ENCODE results near the gene SCYGR3. TPM values are rescaled to one million over a fixed set of nuclear protein-coding genes. Genes with fewer than 3 reads are reported as not detected.

SCYGR3 gene
- total RNA-seq, 1 experiment from 2014 or later = not detected

DNA sequence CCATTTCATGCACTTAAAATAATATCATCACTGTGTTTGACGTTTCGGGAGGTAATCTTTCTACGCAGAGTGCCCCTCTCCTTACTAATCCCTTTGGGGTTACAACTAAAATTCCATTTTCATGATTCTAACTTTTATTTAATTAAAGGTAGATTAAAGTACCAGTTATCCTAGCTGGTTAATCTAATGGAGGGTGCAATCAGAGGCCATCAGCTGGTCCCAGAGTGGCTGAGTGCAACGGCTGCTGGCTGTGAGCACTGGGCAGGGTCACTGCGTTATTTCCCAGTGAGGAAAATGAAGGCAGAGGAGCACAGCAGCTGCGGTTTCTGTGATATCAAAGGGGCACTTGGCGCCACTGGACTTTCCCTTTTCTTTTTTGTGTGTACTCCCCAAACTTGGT is 14.8 kb upstream of the SCYGR3 start:
- no peak overlapping the region for H3T11ph ChIP-seq (ENCODE audit: low read length)

More for the DNA sequence above, 14.8 kb upstream of the SCYGR3 start:
- H3K9me3 ChIP-seq (ENCODE audit: control insufficient read depth, low read depth, low read length) = no peaks in the 10 kb centered on the region
- no peak for DNase-seq
- no peaks in the 10 kb centered on the region; the same call in 1 of the 2 replicates for H3K27me3 Mint-ChIP-seq (ENCODE audit: low read depth)
- no peak overlapping the region for H4K91ac ChIP-seq (ENCODE audit: insufficient read length, low read depth, low read length)
- no peak overlapping the region for H3K9ac ChIP-seq (ENCODE audit: extremely low read depth, insufficient read length, low read length)
- H2BK120ac ChIP-seq (ENCODE audit: low read depth, low read length, poor library complexity, severe bottlenecking) = no peak overlapping the region
- no peak overlapping the region for H3K4ac ChIP-seq (ENCODE audit: low read depth, low read length)
- H3K79me2 ChIP-seq (ENCODE audit: insufficient read depth, low read length) = no peaks in the 10 kb centered on the region
- no peak overlapping the region for H3K14ac ChIP-seq (ENCODE audit: insufficient read depth, low read length)
- H2BK20ac ChIP-seq (ENCODE audit: low read depth, low read length, poor library complexity, severe bottlenecking) = no peak overlapping the region
- no peak overlapping the region for H3K4me2 ChIP-seq (ENCODE audit: insufficient read depth, insufficient read length, low read length)
- H3K27ac Mint-ChIP-seq = no peak overlapping the region; a peak in 1 of 7 replicates
- TF ChIP-seq, protein P1, sequence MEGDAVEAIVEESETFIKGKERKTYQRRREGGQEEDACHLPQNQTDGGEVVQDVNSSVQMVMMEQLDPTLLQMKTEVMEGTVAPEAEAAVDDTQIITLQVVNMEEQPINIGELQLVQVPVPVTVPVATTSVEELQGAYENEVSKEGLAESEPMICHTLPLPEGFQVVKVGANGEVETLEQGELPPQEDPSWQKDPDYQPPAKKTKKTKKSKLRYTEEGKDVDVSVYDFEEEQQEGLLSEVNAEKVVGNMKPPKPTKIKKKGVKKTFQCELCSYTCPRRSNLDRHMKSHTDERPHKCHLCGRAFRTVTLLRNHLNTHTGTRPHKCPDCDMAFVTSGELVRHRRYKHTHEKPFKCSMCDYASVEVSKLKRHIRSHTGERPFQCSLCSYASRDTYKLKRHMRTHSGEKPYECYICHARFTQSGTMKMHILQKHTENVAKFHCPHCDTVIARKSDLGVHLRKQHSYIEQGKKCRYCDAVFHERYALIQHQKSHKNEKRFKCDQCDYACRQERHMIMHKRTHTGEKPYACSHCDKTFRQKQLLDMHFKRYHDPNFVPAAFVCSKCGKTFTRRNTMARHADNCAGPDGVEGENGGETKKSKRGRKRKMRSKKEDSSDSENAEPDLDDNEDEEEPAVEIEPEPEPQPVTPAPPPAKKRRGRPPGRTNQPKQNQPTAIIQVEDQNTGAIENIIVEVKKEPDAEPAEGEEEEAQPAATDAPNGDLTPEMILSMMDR (conservative IDR thresholded peaks at IDR 0.05) = no peak
- no peak overlapping the region for H4K8ac ChIP-seq (replicated peaks; ENCODE audit: insufficient read length, low read depth, low read length)
- H3K27me3 ChIP-seq (ENCODE audit: insufficient read depth, low read length) = no peaks in the 10 kb centered on the region
- no peaks in the 10 kb centered on the region for H4K20me1 ChIP-seq (ENCODE audit: control insufficient read depth, insufficient read depth, insufficient read length)
- no peaks in the 10 kb centered on the region for H3K36me3 Mint-ChIP-seq (ENCODE audit: insufficient read depth in 1 of 3, low read depth in 3 of 3)
- H3K56ac ChIP-seq (ENCODE audit: insufficient read length, low read depth, low read length) = no peak overlapping the region
- H2AFZ ChIP-seq (ENCODE audit: low read length) = no peak overlapping the region
- no peaks in the 10 kb centered on the region; the same call in 1 of the 2 replicates for H3K4me1 ChIP-seq (ENCODE audit: insufficient read depth, low read length)
- no peak overlapping the region for H3K18ac ChIP-seq (ENCODE audit: insufficient read length, low read depth, low read length)
- no peaks in the 10 kb centered on the region for H3K23me2 ChIP-seq (ENCODE audit: insufficient read length, low read depth, low read length, poor library complexity, severe bottlenecking)
- H2BK12ac ChIP-seq (ENCODE audit: insufficient read length, low read depth, low read length) = no peak overlapping the region
- H3K4me3 Mint-ChIP-seq = no peak overlapping the region
- H3K9me3 Mint-ChIP-seq = no peaks in the 10 kb centered on the region
- no peak overlapping the region for H3K27ac ChIP-seq (ENCODE audit: insufficient read length, low read depth, low read length)
- H3K4me1 Mint-ChIP-seq = no peaks in the 10 kb centered on the region
- no peak overlapping the region for H2AK5ac ChIP-seq (ENCODE audit: insufficient read length, low read length)
- no peaks in the 10 kb centered on the region for H3K79me1 ChIP-seq (ENCODE audit: insufficient read depth, low read depth, low read length, poor library complexity, severe bottlenecking)
- no peak overlapping the region for H2BK15ac ChIP-seq (ENCODE audit: low read depth, low read length)
- no peak overlapping the region for H3K23ac ChIP-seq (ENCODE audit: insufficient read length, low read depth, low read length)
- no CpG with 5 or more reads among the region's 7 CpGs for WGBS (ENCODE audit: extremely low coverage, insufficient read length, low lambda C conversion rate)
- H2BK5ac ChIP-seq (ENCODE audit: insufficient read length, low read length) = no peak overlapping the region
- H4K5ac ChIP-seq (ENCODE audit: insufficient read length, low read depth, low read length) = no peak overlapping the region
